ENCODE data around the gene NCBP2L. TPM values are rescaled to one million over a fixed set of nuclear protein-coding genes. Genes with fewer than 3 reads are reported as not detected.

Gene NCBP2L
- total and polyA plus RNA-seq, 3 donors from 2014 or later: 4.5 TPM; not detected in 2

DNA sequence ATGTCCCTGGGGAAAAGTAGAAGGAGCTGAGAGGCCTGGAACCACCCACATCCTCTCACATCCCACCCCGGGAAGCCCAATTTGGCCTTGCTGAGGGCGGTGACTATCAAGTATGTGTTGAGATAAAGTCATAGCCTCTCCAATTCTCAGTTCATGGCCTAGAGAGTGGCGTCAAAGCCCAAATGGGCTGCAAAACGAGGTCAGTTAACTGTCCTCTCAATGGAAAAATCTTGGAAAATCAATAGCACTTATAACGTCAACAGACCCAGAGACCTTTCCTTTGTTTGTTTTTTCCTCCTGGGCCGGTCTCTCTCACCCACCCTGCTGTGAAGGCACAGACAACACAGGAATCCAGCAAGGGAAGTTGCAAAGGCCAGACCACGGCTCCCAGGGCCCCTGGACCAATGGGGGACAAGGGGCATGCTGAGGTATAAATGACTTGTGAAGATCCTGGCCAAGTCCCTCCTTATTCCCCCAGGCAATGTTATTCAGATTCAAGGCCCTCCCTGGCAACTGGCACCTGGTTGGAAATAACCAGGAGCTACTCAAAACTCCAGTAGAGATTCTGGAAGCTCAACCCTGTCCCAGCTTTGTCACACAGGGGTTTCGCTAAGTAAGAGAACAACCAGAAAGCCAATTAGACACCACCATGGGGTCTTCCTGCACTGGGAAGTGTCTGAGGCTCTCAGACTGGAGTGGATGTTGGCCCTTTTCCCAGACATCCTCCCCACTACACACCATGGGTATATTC, 40.6 kb upstream of the NCBP2L start:
- WGBS, 2 donors: 52 to 57% methylated on average over 6 to 8 of the region's 8 CpGs
- no peak for DNase-seq
- intact Hi-C loops (cut with DNase I; ENCODE audit: low total_unique reads): no loop called here

DNA sequence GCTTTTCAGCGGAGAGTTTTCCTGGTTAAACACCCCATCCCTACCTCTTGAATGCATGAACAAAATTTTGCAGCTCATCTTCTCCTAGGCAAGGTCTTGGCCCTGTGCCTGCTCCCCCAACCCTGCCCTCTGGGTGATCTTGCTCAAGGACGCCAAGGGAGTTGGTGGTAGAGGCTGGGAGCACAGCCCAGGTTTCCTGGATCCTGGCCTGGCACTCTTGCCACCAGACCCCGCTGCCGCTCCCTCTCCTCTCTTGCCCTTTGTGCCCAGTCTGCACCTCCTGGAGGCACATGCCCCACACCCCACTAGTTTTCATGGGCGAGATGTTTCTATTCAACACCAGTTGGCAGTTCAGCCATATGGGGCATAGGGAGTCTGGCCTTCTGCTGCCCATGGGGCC, 39.3 kb upstream of the NCBP2L start:
- Histone ChIP-seq H3K27me3 (no peaks in the 10 kb centered on the region), H3K27ac (peak overlapping the region in 1 of 2 donors; percentile 56), H3K9me3 (no peaks in the 10 kb centered on the region), H3K4me3 (no peak overlapping the region), H3K36me3 (ENCODE audit: low read depth, missing control alignments) (no peaks in the 10 kb centered on the region), H3K4me1 (peaks cover 22% of the 10 kb centered on the region)
- TF ChIP-seq POLR2A (IDR thresholded peaks at IDR 0.05): no peak
- TF ChIP-seq, protein P1, sequence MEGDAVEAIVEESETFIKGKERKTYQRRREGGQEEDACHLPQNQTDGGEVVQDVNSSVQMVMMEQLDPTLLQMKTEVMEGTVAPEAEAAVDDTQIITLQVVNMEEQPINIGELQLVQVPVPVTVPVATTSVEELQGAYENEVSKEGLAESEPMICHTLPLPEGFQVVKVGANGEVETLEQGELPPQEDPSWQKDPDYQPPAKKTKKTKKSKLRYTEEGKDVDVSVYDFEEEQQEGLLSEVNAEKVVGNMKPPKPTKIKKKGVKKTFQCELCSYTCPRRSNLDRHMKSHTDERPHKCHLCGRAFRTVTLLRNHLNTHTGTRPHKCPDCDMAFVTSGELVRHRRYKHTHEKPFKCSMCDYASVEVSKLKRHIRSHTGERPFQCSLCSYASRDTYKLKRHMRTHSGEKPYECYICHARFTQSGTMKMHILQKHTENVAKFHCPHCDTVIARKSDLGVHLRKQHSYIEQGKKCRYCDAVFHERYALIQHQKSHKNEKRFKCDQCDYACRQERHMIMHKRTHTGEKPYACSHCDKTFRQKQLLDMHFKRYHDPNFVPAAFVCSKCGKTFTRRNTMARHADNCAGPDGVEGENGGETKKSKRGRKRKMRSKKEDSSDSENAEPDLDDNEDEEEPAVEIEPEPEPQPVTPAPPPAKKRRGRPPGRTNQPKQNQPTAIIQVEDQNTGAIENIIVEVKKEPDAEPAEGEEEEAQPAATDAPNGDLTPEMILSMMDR (IDR thresholded peaks at IDR 0.05): no peak
- 73 to 87% methylated on average over 4 to 5 of the region's 5 CpGs for WGBS, 2 donors
- no peak for DNase-seq
- intact Hi-C loops (cut with DNase I; ENCODE audit: low total_unique reads): no loop called here

More for the DNA sequence above, 40.6 kb upstream of the NCBP2L start:
- H3K4me1 ChIP-seq: peaks cover 20% of the 10 kb centered on the region
- no peaks in the 10 kb centered on the region for H3K9me3 ChIP-seq
- H3K27me3 ChIP-seq: no peaks in the 10 kb centered on the region
- no peak overlapping the region for H3K4me3 ChIP-seq
- TF ChIP-seq POLR2A (IDR thresholded peaks at IDR 0.05): no peak
- TF ChIP-seq, protein P1 (IDR thresholded peaks at IDR 0.05): no peak
- H3K36me3 ChIP-seq (ENCODE audit: low read depth, missing control alignments): no peaks in the 10 kb centered on the region
- peak overlapping the region in 1 of 2 donors; percentile 50 for H3K27ac ChIP-seq

DNA sequence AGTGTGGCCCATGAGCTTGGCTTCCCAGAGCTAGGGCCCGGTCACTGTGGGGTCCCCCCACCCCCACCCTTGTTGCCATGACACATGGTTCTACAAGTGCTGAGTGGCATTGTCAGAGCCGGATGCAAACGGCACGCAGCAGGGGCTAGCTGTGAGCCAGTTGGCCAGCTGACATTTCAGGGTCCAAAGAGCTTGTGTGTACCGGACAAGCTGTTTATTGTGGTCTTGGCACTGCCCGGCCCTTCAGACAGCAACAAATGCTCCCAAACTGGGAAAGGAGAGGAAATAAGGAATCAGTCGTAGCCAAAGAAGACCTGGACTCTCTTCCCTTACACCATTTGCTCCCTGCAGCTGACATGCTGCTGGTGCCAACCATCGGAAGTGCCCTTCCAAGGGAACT, 38.8 kb upstream of the NCBP2L start:
- no peak for DNase-seq
- TF ChIP-seq, protein P1 (IDR thresholded peaks at IDR 0.05): no peak
- no peak for TF ChIP-seq POLR2A (IDR thresholded peaks at IDR 0.05)
- Histone ChIP-seq H3K9me3 (no peaks in the 10 kb centered on the region), H3K4me1 (peaks cover 23% of the 10 kb centered on the region), H3K4me3 (no peak overlapping the region), H3K27me3 (no peaks in the 10 kb centered on the region), H3K36me3 (ENCODE audit: low read depth, missing control alignments) (no peaks in the 10 kb centered on the region), H3K27ac (peak overlapping the region in 1 of 2 donors; percentile 56)
- 80 to 100% methylated on average over 2 to 6 of the region's 8 CpGs for WGBS, 2 donors
- intact Hi-C loops (cut with DNase I; ENCODE audit: low total_unique reads): no loop called here

DNA sequence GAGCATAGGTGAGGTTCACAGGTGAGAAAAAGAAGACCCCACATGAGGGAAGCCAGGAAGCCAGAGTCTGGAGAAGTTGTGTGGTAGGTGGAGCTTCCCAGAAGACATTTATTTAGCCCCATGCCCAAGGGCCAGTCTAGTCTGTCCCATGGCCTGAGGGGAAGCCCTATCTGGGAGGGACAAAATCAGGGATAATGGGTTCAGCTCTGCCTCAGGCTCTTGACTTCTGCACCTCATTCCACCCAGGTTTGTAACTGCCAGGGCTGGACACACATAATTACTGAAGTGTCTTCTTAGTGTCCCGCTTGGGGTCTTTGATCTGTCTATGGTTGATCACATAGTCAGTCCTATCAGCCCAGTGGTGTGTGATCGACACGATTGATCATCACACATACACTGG, 38.0 kb upstream of the NCBP2L start:
- Histone ChIP-seq H3K36me3 (ENCODE audit: low read depth, missing control alignments) (no peaks in the 10 kb centered on the region), H3K4me3 (no peak overlapping the region), H3K9me3 (no peaks in the 10 kb centered on the region), H3K4me1 (peaks cover 23% of the 10 kb centered on the region), H3K27me3 (no peaks in the 10 kb centered on the region), H3K27ac (peak overlapping the region in 1 of 2 donors; percentile 80)
- TF ChIP-seq POLR2A (IDR thresholded peaks at IDR 0.05): no peak
- TF ChIP-seq, protein P1 (IDR thresholded peaks at IDR 0.05): no peak
- WGBS, 2 donors: 96% methylated on average over 3 of the region's 3 CpGs; no CpG with 5 or more reads in 1 of the 2 donors
- no peak for DNase-seq
- intact Hi-C loops (cut with DNase I; ENCODE audit: low total_unique reads): no loop called here

DNA sequence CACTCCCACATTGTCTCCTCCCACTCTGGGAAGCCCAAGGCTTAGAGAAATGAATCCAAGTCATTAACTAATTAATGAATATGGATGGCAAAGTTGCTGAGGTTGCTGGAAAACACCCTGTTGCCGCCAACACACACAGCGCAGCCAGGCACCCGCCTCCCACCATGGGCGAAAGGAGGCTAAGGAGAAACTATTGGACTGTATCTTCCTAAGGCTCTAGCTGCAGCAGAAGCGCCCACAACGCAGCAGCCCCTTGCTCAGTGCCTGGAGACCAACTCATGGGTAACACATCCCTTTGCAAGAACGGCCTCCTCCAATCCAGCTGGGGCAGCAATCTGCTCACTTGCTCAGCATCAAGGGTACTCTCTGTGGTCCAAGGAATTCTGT, 36.1 kb upstream of the NCBP2L start:
- Histone ChIP-seq H3K27ac (peak overlapping the region; percentile 70 to 80), H3K27me3 (no peaks in the 10 kb centered on the region), H3K36me3 (ENCODE audit: low read depth, missing control alignments) (no peaks in the 10 kb centered on the region), H3K4me1 (peaks cover 23% of the 10 kb centered on the region), H3K9me3 (no peaks in the 10 kb centered on the region), H3K4me3 (no peak overlapping the region)
- intact Hi-C loops (cut with DNase I; ENCODE audit: low total_unique reads): loop anchor here (10.0 kb wide), 1 partner anchor 67 kb away; no protein-coding TSS in a partner anchor
- TF ChIP-seq, protein P1 (IDR thresholded peaks at IDR 0.05): no peak
- TF ChIP-seq POLR2A (IDR thresholded peaks at IDR 0.05): no peak
- no peak for DNase-seq
- WGBS, 2 donors: 16 to 28% methylated on average over 4 to 7 of the region's 7 CpGs

Data from testis (tissue), 3 donors.